Keratinocyte (primary cell): ENCODE measurements around the gene KIF22.
A peak's percentile ranks its signal among the peaks of the same experiment; 100 is the strongest.

ENCODE experiments used
- EZH2 ChIP-seq: IDR thresholded peaks from one replicate; pipeline ENCODE4 v1.6.1; 2012; ENCODE audit warnings: inconsistent platforms, mild to moderate bottlenecking, low read length, moderate library complexity
- TF ChIP-seq, protein P1 (sequence below), 3 experiments: IDR thresholded peaks in 1 of 3; conservative IDR thresholded peaks in 1 of 3; optimal IDR thresholded peaks in 1 of 3; 2 replicates in 2 of 3; 3 replicates in 1 of 3; pipeline versions ENCODE3 to v1.5.1; 2011; ENCODE audit warnings: low read length in 3 of 3, mild to moderate bottlenecking in 3 of 3, moderate library complexity in 2 of 3, control low read depth in 1 of 3, inconsistent platforms in 1 of 3; ENCODE audit not compliant: insufficient read depth in 2 of 3; ENCODE audit errors: extremely low read depth in 1 of 3

DNA sequence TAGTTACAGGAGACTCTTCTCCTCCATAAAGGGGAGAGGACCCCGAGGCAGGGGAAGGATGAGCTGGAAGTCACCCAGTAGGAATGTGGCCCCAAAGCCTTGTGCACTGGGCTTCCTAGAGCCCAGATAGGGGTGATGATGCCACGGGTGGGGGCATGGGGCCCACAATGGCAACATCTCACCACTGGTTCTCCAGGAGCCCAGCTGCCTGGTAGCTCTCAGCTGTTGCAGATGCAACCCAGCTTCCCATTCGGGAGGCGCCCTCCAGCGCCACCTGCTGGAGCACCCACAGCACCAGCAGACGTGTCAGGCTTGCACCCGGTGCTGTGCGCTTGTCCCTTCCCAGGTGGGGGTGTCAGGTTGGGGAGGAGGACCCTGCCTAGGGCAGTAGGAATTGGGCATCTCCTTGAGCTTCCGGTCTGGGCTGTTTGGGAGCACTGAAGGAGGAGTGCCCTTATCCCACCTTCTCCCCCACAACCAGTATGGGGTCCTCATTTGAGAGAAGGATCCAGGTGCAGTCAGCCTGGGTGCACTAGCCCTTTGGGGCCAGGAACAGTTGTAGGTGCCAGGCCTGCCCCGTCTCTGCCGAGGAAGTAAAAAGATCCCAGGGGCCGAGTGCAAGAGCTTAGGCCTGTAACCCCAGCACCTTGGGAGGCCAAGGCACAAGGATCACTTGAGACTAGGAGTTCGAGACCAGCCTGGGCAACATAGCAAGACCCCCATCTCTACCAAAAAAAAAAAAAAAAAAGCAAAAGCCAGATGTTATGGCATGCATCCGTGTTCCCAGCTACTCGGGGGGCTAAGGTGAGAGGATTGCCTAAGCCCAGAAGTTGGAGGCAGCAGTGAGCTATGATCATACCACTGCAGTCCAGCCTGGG is 58.1 kb downstream of the KIF22 start:
- TF ChIP-seq, protein P1, sequence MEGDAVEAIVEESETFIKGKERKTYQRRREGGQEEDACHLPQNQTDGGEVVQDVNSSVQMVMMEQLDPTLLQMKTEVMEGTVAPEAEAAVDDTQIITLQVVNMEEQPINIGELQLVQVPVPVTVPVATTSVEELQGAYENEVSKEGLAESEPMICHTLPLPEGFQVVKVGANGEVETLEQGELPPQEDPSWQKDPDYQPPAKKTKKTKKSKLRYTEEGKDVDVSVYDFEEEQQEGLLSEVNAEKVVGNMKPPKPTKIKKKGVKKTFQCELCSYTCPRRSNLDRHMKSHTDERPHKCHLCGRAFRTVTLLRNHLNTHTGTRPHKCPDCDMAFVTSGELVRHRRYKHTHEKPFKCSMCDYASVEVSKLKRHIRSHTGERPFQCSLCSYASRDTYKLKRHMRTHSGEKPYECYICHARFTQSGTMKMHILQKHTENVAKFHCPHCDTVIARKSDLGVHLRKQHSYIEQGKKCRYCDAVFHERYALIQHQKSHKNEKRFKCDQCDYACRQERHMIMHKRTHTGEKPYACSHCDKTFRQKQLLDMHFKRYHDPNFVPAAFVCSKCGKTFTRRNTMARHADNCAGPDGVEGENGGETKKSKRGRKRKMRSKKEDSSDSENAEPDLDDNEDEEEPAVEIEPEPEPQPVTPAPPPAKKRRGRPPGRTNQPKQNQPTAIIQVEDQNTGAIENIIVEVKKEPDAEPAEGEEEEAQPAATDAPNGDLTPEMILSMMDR (optimal IDR thresholded peaks at IDR 0.05 in 1 of 3, IDR thresholded peaks at IDR 0.05 in 1 of 3, conservative IDR thresholded peaks at IDR 0.05 in 1 of 3; ENCODE audit: extremely low read depth in 1 of 3, insufficient read depth in 2 of 3, low read length in 3 of 3), result peak; percentile 90 to 97 (median 97)
- no peak for TF ChIP-seq EZH2
